HEK293 (cell line): Measurements from ENCODE around the gene ARHGAP22.

ENCODE experiments used
- CTCF ChIA-PET: fragments of 350-600 bp; formaldehyde crosslinking; extraction: SDS; loops from one replicate; lab custom pipeline; 2021; ENCODE audit warnings: antibody characterized with exemption; lab: Yijun Ruan, JAX
- POLR2A ChIA-PET: fragments of 300-600 bp; formaldehyde crosslinking; extraction: SDS; loops from one replicate; lab custom pipeline; 2020; ENCODE audit warnings: antibody characterized with exemption, inconsistent platforms; lab: Yijun Ruan, JAX
- H3K27ac ChIP-seq: fragments of 200-500 bp; sonication (Bioruptor generic); 2 replicates; pipeline ENCODE4 v1.5.1; 2014; ENCODE audit warnings: low read depth, low read length, control low read depth, inconsistent platforms; ENCODE audit errors: extremely low read depth
- H3K36me3 ChIP-seq, 2 experiments: fragments of 200-500 bp in 1 of 2; sonication (Bioruptor generic) in 1 of 2; 1 replicate in 1 of 2; 2 replicates in 1 of 2; pipeline ENCODE4 v1.5.1; 2014 to 2017; ENCODE audit warnings: inconsistent platforms in 2 of 2, low read length in 2 of 2; ENCODE audit not compliant: control insufficient read depth in 2 of 2, insufficient read depth in 1 of 2
- H3K4me1 ChIP-seq: fragments of 200-500 bp; sonication (Bioruptor generic); 2 replicates; pipeline ENCODE4 v1.5.1; 2014; ENCODE audit warnings: mild to moderate bottlenecking, low read length, inconsistent platforms; ENCODE audit not compliant: control insufficient read depth, insufficient read depth
- H3K4me3 ChIP-seq: 2 replicates; pipeline ENCODE4 v1.5.1; 2011; ENCODE audit warnings: low read depth, mild to moderate bottlenecking, control low read depth, low read length, moderate library complexity
- H3K9me3 ChIP-seq: fragments of 200-500 bp; sonication (Bioruptor generic); 2 replicates; pipeline ENCODE4 v1.5.1; 2014; ENCODE audit warnings: low read depth, low read length, inconsistent platforms; ENCODE audit not compliant: control insufficient read depth, insufficient read depth
- KLF9 ChIP-seq: fragments of 450-650 bp; formaldehyde crosslinking; IDR thresholded peaks from 2 replicates; pipeline ENCODE4 v1.5.1; 2016; ENCODE audit warnings: missing biosample characterization, missing genetic modification characterization, low read depth
- OSR2 ChIP-seq: fragments of 450-650 bp; formaldehyde crosslinking; IDR thresholded peaks from 2 replicates; pipeline ENCODE4 v1.5.1; 2016; ENCODE audit warnings: missing biosample characterization, missing genetic modification characterization
- PRDM1 ChIP-seq: fragments of 450-650 bp; formaldehyde crosslinking; IDR thresholded peaks from 2 replicates; pipeline ENCODE4; 2016; ENCODE audit warnings: missing biosample characterization, missing genetic modification characterization
- REPIN1 ChIP-seq: fragments of 450-650 bp; formaldehyde crosslinking; IDR thresholded peaks from 2 replicates; pipeline ENCODE4 v1.5.1; 2017; ENCODE audit warnings: missing biosample characterization, missing genetic modification characterization, low read depth
- ZNF10 ChIP-seq: fragments of 450-650 bp; formaldehyde crosslinking; IDR thresholded peaks from 2 replicates; pipeline ENCODE4 v1.5.1; 2017; ENCODE audit warnings: missing biosample characterization, missing genetic modification characterization
- ZNF114 ChIP-seq: fragments of 450-650 bp; formaldehyde crosslinking; IDR thresholded peaks from 2 replicates; pipeline ENCODE4 v1.5.0; 2017; ENCODE audit warnings: missing biosample characterization, missing genetic modification characterization
- ZNF175 ChIP-seq: fragments of 450-650 bp; formaldehyde crosslinking; IDR thresholded peaks from 2 replicates; pipeline ENCODE4 v1.5.1; 2016; ENCODE audit warnings: missing biosample characterization, missing genetic modification characterization
- ZNF214 ChIP-seq: fragments of 450-650 bp; formaldehyde crosslinking; IDR thresholded peaks from 2 replicates; pipeline ENCODE4 v1.5.1; 2017; ENCODE audit warnings: missing biosample characterization, mild to moderate bottlenecking, missing genetic modification characterization, borderline replicate concordance
- ZNF521 ChIP-seq: fragments of 450-650 bp; formaldehyde crosslinking; IDR thresholded peaks from 2 replicates; pipeline ENCODE4 v1.5.1; 2017; ENCODE audit warnings: missing biosample characterization, mild to moderate bottlenecking, missing genetic modification characterization
- ZNF692 ChIP-seq: fragments of 450-650 bp; formaldehyde crosslinking; IDR thresholded peaks from 2 replicates; pipeline ENCODE4 v1.5.1; 2016; ENCODE audit warnings: missing biosample characterization, missing genetic modification characterization
- ZNF704 ChIP-seq: fragments of 450-650 bp; formaldehyde crosslinking; IDR thresholded peaks from 2 replicates; pipeline ENCODE4 v1.5.1; 2016; ENCODE audit warnings: missing biosample characterization, missing genetic modification characterization
- ZNF768 ChIP-seq: fragments of 450-650 bp; formaldehyde crosslinking; IDR thresholded peaks from 2 replicates; pipeline ENCODE4 v1.5.1; 2018; ENCODE audit warnings: missing biosample characterization, mild to moderate bottlenecking, missing genetic modification characterization
- ZNF776 ChIP-seq: fragments of 450-650 bp; formaldehyde crosslinking; IDR thresholded peaks from 2 replicates; pipeline ENCODE4 v1.5.0; 2017; ENCODE audit warnings: missing biosample characterization, missing genetic modification characterization, borderline replicate concordance
- TF ChIP-seq, protein P1 (sequence below): fragments of 450-650 bp; formaldehyde crosslinking; IDR thresholded peaks from 2 replicates; pipeline ENCODE4 v1.5.1; 2017; ENCODE audit warnings: missing biosample characterization, missing genetic modification characterization
- TF ChIP-seq, protein P2 (sequence below): fragments of 450-650 bp; formaldehyde crosslinking; IDR thresholded peaks from 2 replicates; pipeline ENCODE4 v1.5.1; 2016; ENCODE audit warnings: missing biosample characterization, missing genetic modification characterization, low read depth
- TF ChIP-seq, protein P3 (sequence below): fragments of 450-650 bp; formaldehyde crosslinking; IDR thresholded peaks from 2 replicates; pipeline ENCODE4 v1.5.0; 2017; ENCODE audit warnings: missing biosample characterization, missing genetic modification characterization, borderline replicate concordance

The ARHGAP22 gene

GRCh38 chr10:48437546-48437945 is 167.3 kb downstream of the ARHGAP22 start (continued):
- TF ChIP-seq ZNF776 (tag by site-specific recombination), result no peak

GRCh38 chr10:48431871-48432270 is 173.0 kb downstream of the ARHGAP22 start:
- no peak overlapping the region for H3K4me3 ChIP-seq
- ChIA-PET POLR2A (no interaction called here), CTCF (interaction anchor here (1.0 to 1.4 kb wide), 2 partner anchors 176 to 224 kb away, joined by 3 to 4 read pairs; no protein-coding TSS in a partner anchor)
- no peak for TF ChIP-seq ZNF214
- TF ChIP-seq, protein P1, sequence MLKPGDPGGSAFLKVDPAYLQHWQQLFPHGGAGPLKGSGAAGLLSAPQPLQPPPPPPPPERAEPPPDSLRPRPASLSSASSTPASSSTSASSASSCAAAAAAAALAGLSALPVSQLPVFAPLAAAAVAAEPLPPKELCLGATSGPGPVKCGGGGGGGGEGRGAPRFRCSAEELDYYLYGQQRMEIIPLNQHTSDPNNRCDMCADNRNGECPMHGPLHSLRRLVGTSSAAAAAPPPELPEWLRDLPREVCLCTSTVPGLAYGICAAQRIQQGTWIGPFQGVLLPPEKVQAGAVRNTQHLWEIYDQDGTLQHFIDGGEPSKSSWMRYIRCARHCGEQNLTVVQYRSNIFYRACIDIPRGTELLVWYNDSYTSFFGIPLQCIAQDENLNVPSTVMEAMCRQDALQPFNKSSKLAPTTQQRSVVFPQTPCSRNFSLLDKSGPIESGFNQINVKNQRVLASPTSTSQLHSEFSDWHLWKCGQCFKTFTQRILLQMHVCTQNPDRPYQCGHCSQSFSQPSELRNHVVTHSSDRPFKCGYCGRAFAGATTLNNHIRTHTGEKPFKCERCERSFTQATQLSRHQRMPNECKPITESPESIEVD (tag by site-specific recombination), result no peak
- no peak for TF ChIP-seq ZNF175
- no peak for TF ChIP-seq OSR2 (tag by site-specific recombination)
- TF ChIP-seq ZNF768 (tag by site-specific recombination), result no peak
- TF ChIP-seq ZNF692 (tag by site-specific recombination), result no peak
- TF ChIP-seq ZNF114, result no peak
- TF ChIP-seq ZNF10, result no peak
- no peak for TF ChIP-seq ZNF521 (tag by site-specific recombination)
- TF ChIP-seq PRDM1, result no peak
- peaks cover 0 to 9% of the 10 kb centered on the region in 2 experiments; a peak in 2 of 3 replicates for H3K36me3 ChIP-seq
- H3K27ac ChIP-seq, result no peak overlapping the region
- no peaks in the 10 kb centered on the region for H3K4me1 ChIP-seq
- H3K9me3 ChIP-seq, result no peaks in the 10 kb centered on the region

- ChIA-PET CTCF (no interaction called here), POLR2A (no interaction called here)
- Histone ChIP-seq H3K27ac (no peak overlapping the region), H3K36me3 (peaks cover 0 to 6% of the 10 kb centered on the region in 2 experiments; a peak in 2 of 3 replicates), H3K4me3 (no peak overlapping the region), H3K9me3 (no peaks in the 10 kb centered on the region), H3K4me1 (no peaks in the 10 kb centered on the region)
- no peak for TF ChIP-seq REPIN1
- TF ChIP-seq ZNF114, result no peak
- TF ChIP-seq, protein P2, sequence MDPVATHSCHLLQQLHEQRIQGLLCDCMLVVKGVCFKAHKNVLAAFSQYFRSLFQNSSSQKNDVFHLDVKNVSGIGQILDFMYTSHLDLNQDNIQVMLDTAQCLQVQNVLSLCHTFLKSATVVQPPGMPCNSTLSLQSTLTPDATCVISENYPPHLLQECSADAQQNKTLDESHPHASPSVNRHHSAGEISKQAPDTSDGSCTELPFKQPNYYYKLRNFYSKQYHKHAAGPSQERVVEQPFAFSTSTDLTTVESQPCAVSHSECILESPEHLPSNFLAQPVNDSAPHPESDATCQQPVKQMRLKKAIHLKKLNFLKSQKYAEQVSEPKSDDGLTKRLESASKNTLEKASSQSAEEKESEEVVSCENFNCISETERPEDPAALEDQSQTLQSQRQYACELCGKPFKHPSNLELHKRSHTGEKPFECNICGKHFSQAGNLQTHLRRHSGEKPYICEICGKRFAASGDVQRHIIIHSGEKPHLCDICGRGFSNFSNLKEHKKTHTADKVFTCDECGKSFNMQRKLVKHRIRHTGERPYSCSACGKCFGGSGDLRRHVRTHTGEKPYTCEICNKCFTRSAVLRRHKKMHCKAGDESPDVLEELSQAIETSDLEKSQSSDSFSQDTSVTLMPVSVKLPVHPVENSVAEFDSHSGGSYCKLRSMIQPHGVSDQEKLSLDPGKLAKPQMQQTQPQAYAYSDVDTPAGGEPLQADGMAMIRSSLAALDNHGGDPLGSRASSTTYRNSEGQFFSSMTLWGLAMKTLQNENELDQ (tag by site-specific recombination), result no peak
- no peak for TF ChIP-seq KLF9 (tag by site-specific recombination)
- TF ChIP-seq, protein P3, sequence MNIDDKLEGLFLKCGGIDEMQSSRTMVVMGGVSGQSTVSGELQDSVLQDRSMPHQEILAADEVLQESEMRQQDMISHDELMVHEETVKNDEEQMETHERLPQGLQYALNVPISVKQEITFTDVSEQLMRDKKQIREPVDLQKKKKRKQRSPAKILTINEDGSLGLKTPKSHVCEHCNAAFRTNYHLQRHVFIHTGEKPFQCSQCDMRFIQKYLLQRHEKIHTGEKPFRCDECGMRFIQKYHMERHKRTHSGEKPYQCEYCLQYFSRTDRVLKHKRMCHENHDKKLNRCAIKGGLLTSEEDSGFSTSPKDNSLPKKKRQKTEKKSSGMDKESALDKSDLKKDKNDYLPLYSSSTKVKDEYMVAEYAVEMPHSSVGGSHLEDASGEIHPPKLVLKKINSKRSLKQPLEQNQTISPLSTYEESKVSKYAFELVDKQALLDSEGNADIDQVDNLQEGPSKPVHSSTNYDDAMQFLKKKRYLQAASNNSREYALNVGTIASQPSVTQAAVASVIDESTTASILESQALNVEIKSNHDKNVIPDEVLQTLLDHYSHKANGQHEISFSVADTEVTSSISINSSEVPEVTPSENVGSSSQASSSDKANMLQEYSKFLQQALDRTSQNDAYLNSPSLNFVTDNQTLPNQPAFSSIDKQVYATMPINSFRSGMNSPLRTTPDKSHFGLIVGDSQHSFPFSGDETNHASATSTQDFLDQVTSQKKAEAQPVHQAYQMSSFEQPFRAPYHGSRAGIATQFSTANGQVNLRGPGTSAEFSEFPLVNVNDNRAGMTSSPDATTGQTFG (tag by site-specific recombination), result no peak
- TF ChIP-seq ZNF704 (tag by site-specific recombination), result no peak
Measured at GRCh38 chr10:48430402-48430993, 174.4 kb downstream of the ARHGAP22 start.
